HS-27A (cell line): ENCODE results near the gene AGPAT3.

Experiments
- DNase-seq: peaks from one replicate; pipeline ENCODE4 v3.0.0-alpha.2; 2012; ENCODE audit warnings: low read depth, missing footprints

AGPAT3 gene

GRCh38 chr21:43979654-43980053, 114.6 kb downstream of the AGPAT3 start:
- no peak for DNase-seq

- no peak for DNase-seq
Observed at GRCh38 chr21:43981151-43981870, 116.3 kb downstream of the AGPAT3 start.

DNA sequence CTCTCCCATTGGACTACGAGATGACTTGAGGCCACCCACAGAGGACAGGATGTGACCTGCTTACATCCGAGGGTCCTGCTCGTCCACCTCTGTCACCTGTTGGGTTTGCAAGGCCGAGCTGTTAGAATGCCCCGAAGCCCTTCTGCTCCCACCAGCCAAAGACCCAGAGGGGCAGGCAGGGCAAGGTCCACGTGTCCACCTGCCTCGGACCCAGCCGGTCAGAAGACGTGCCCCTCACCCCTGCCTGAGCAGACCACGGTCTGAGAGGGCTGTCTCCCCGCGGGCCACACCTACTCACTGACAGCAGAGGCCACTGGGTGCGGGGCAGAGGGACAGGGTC, 116.8 kb downstream of the AGPAT3 start:
- DNase-seq, result no peak

DNA sequence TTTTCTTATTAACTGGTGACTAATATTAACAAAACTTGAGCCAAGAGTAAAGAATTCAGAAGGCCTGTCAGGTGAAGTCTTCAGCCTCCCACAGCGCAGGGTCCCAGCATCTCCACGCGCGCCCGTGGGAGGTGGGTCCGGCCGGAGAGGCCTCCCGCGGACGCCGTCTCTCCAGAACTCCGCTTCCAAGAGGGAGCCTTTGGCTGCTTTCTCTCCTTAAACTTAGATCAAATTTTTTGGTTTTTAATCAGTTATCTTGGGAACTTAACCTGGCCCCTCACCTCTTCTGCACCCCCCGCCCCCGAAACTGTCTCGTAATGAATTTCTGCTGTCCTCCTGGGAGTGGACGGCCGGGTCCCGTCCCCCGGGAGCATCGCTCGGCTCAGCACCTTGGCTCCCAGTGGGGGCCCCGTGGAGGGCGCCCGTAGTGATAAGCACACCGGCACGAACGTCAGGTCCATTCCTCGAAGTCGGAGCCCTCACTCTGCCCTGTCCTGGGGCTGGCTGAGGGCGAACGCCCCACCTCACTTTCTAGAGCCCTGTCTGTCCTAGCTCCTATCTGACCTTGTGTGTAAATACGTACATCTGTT, 117.6 kb downstream of the AGPAT3 start:
- no peak for DNase-seq

DNA sequence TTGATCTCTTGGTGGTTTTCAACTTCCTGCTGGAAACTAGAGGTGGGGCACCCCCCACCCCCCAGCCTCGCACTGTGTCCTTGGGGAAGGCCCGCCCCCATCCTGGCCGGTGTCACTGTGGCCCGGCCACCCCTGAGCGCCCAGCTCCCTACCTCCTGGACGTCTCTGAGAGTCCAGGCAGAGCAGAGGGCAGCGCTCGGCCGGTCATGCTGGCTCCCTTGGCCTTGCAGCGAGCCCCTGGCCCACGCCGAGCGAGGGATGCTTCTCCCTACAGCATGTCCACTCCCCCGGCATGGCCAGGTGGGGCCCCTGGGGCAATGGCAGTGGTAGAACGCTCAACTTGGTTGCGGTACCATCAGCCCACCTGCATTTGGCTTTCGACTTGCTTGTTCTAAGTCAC, 118.4 kb downstream of the AGPAT3 start:
- no peak for DNase-seq

GRCh38 chr21:43983860-43984420, 118.9 kb downstream of the AGPAT3 start:
- DNase-seq, result no peak

DNA sequence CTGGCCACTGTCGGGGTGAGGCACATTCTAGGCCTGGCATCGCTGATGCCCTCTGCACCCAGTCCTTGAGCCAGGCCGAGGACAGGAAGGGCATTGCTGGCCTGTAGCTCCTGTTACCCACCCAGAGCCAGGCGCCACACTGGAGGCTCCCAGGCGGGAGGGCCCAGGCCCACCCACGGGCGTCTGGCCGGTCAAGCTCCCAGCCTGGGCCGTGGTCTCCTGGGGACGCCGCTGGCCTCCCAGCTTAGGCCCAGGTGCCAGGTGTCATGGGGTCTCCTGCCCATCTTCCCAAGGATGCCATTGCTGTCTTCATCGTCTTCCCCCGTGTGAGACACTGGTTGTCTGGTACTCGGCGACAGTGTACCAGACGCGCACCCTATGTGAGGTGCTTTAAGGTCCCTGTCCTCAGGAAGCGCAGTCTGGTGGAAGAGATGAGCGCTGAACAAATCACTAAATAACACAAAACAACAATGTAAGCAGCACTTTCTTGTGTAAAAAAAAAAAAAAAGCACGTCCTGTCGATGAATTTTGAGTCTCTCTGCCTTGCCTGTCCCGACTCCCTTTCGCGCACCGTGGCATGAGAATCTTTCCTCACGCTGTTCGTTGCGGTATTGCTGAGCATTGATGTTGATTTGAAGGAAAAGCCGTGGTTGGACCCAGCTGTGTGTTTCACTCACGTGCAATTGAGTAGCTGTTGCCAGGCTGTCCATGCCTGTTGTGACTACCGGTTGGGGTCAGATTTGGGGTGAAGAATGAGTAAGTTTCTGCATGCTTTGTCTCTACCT, 120.1 kb downstream of the AGPAT3 start:
- no peak for DNase-seq

GRCh38 chr21:43985690-43986251, 120.7 kb downstream of the AGPAT3 start:
- no peak for DNase-seq

DNA sequence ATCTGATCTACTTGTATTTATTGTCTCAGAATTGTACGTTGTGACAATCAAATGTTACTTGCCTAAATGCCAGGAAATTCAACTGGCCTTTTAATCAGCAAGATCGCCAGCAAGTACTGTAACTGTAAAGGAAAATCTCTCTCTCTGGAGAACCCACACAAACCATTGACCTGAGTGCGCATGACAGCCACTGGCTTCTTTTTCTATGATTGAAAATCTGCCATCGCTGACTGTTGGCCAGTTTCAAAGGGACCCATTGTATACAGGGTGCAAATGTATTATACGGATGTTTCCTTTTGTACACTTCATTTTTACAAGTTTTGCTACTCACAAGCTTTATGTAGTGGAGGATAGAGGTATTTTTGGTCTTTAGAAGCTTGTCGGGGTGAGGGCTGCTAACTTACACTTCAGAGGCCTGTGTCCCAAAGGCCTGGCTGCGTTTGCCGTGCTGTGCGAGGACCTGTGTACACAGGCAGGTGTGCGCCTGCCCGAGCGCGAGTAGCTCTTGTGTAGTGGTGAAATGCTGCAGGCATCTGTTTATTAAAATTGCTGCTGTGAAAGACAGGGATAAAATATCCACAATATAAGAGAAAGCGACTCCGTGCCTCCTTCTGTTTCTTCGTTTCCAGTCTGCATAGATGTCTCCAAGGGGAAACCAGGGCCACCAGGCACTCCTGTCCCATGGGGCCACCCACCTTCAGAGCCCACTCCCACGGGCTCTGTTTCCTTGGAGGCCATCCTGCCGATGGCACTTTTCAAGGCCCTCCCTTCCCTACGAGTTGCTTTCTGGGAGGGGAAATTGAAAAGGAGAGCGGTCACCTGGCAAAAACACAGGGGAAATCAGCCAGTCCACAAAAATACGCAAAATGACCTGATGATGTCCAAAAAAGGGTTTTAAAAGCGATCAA, 121.8 kb downstream of the AGPAT3 start:
- no peak for DNase-seq

DNA sequence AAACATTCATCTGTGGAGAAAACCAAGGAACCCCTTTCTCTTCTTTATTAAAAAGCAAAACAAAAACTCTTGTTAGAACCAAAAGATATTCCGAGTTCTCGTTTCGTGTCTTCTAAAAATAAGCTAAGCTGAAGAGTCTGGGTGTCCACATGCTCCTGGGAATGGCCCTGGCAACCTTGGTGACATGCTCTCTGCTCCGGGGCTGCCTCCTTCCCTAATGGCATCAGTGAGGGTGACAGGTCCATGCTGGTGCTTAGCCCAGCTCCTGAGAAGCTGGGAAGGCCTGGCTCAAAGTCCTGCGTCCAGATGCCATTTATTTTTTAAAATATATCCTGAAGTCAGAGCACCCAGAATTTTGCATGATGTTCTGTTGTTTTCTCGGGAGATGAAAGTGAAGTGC, 122.5 kb downstream of the AGPAT3 start:
- DNase-seq, result no peak

DNA sequence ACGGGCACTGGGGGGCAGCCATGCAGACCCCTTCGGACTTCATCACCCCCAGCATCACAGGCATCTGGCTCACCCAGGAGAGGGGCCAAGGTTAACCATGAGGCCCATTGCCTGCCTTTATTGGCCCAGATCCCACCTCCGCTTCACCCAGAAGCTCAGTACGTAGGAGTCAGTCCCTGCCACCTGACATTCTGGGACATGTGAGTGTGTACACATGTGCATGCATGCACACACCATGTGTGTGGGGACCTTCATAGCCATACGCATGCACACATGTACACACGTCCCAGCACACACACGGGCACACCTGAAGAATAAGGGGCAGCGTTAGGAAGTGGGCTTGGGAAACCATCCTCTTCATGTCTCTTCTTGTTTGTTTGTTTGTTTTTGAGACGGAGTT, 123.0 kb downstream of the AGPAT3 start:
- DNase-seq, result no peak

DNA sequence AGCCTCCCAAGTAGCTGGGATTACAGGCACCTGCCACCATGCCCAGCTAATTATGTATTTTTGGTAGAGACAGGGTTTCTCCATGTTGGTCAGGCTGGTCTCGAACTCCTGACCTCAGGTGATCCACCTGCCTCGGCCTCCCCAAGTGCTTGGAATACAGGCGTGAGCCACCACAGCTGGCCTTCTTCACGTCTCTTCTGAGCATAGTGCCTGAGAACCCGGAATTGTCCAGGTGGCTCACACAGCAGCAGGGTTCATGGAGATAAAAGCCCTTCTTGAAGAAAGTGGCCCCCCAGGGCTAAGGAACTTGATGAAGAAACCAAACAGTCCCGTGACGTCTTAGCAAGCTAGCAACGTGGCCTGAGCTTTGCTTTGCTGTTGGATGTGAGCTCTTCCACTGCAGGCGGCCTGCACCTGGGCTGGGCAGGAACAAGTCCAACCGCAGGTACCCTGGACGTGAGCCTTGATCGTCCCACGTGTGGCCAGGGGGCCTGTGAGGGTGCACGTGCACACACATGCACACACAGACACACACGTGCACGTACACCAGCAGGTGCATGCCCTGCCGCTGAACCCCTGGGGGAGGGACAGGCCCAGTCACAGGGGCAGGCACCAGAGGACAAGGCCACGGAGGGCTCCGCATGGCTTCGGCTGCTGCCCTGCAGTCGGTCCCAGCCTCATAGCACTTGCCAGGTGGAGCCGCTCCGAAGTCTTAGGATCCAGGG, 123.6 kb downstream of the AGPAT3 start:
- no peak for DNase-seq

GRCh38 chr21:43989401-43989800, 124.4 kb downstream of the AGPAT3 start:
- DNase-seq, result no peak

DNA sequence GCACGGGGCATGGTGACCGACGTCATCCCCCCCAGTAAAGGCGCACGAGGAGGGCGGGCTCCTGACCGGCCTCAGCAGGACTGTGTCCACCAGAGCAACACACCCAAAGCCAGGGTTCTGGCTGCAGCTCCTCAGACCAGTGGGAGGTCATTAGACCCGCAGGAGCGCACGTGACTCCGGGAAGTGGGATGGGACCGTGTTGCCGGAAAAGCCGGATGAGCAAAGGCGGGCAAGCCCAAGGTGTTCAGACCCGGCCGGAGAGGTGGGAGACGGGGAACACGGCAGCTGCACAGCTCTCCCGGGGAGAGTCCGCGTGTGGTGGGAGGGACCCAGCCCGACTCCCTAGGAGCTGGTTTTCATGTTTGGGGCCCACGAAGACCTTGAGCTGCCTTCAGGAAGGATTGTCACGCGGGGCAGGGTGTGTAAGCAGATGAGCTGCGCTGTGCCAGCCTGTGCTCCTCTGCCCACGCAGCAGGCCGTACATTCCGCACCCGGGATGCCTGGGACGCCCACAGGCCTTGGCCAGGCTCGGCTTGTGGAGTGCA, 126.5 kb downstream of the AGPAT3 start:
- DNase-seq, result no peak

DNA sequence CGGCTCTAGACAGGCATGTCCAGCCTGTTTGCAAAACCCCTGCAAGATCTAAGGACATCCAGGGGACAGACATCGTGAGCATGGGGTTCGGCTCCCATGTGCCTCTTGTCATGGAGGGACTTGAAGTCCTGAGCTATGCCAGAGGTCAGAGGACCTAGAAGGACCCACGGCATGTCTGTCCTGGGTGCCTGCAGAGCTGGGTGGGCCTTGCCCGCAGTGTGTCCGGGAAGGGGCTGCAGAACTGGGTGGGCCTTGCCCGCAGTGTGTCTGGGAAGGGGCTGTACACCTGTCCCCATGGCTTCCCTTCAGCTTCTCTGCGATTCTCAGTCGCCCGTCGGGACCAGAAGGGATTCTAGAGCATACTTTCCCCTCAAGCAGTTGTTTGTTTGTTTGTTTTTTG, 127.1 kb downstream of the AGPAT3 start:
- no peak for DNase-seq

- no peak for DNase-seq
Observed at GRCh38 chr21:43993420-43993934, 128.5 kb downstream of the AGPAT3 start.

GRCh38 chr21:43994085-43994484, 129.1 kb downstream of the AGPAT3 start:
- no peak for DNase-seq

DNA sequence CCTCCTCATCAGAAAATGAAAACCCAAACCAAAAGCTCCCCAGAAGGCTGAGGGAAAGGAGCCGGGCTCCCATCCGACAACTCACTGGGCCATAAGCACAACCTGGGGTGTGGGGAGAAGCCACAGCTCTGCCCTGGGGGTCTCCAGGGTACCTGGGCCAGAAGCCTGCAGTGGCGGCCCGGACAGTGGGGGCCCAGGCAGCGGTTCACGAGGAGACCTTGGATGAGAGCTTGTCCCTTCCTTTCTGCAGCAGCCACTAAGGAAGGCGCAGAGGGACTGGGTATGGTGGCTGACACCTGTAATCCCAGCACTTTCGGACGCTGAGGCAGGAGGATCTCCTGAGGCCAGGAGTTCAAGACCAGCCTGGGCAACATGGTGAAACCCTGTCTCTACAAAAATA, 129.6 kb downstream of the AGPAT3 start:
- DNase-seq, result no peak

DNA sequence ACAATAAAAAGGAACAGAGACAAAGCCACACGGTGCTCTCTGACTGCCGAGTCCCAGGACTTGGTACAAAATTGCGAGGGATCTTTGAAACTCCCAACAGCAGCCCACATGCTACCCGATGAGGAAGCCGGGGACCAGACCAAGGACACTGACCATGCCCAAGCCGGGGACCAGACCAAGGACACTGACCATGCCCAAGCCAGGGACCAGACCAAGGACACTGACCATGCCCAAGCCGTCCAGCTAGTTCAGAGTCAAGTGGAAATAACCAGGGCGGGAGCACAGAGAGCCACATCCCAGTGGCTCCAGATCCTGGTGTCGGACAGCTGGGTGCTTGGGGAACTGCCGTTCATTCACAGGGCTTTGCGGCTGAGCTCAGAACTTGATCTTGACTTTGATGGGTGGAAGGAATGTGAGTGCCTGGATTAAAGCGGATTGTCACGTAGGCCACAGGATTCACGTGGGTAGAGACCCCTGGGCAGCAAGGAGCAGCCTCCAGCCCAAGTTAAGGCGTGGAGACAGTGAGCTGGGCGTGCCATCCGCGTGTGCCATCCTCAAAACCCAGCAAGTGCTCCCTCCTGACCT, 130.6 kb downstream of the AGPAT3 start:
- DNase-seq, result no peak
